ENCODE data around the gene CLRN1. TPM values are rescaled to one million over a fixed set of nuclear protein-coding genes. Genes with fewer than 3 reads are reported as not detected.

Gene CLRN1
- total and polyA plus RNA-seq, 10 donors, result not detected

- peaks cover 0 to 11% (median 0%) of the 10 kb centered on the region in 7 donors for H3K27me3 ChIP-seq (replicated peaks in 1 of 7)
- no peaks in the 10 kb centered on the region for H3K9me3 ChIP-seq
- intact Hi-C loops (cut with DNase I; ENCODE audit: low total_unique reads), result no loop called here
- no peak for DNase-seq
- H3K27ac ChIP-seq, result no peak overlapping the region
- TF ChIP-seq POLR2A (IDR thresholded peaks at IDR 0.05) (no peak), CTCF (IDR thresholded peaks at IDR 0.05 in 8 of 11, conservative IDR thresholded peaks at IDR 0.05 in 3 of 11) (no peak), POLR2AphosphoS5 (IDR thresholded peaks at IDR 0.05) (no peak)
- no peak overlapping the region for H3K4me3 ChIP-seq
- no peaks in the 10 kb centered on the region for H3K4me1 ChIP-seq
- 75 to 87% (median 81%) methylated on average over 3 of the region's 3 CpGs for WGBS, 5 donors
- no peaks in the 10 kb centered on the region for H3K36me3 ChIP-seq
Measured at GRCh38 chr3:150958683-150959082, 13.8 kb downstream of the CLRN1 start.

- no peak for DNase-seq
- no peak overlapping the region for H3K4me3 ChIP-seq
- H3K27ac ChIP-seq, result no peak overlapping the region
- intact Hi-C loops (cut with DNase I; ENCODE audit: low total_unique reads), result no loop called here
- 50 to 82% (median 53%) methylated on average over 6 of the region's 6 CpGs for WGBS, 5 donors
- H3K4me1 ChIP-seq, result no peaks in the 10 kb centered on the region
- no peaks in the 10 kb centered on the region for H3K9me3 ChIP-seq
- H3K36me3 ChIP-seq, result no peaks in the 10 kb centered on the region
- peaks cover 0 to 11% (median 0%) of the 10 kb centered on the region in 7 donors for H3K27me3 ChIP-seq (replicated peaks in 1 of 7)
- TF ChIP-seq POLR2AphosphoS5 (IDR thresholded peaks at IDR 0.05) (no peak), CTCF (IDR thresholded peaks at IDR 0.05 in 8 of 11, conservative IDR thresholded peaks at IDR 0.05 in 3 of 11) (no peak), POLR2A (IDR thresholded peaks at IDR 0.05) (no peak)
Measured at GRCh38 chr3:150956376-150956775, 16.2 kb downstream of the CLRN1 start.

GRCh38 chr3:150951923-150952322, 20.6 kb downstream of the CLRN1 start:
- no peaks in the 10 kb centered on the region for H3K9me3 ChIP-seq
- H3K27ac ChIP-seq, result no peak overlapping the region
- 92 to 97% (median 94%) methylated on average over 13 of the region's 13 CpGs for WGBS, 5 donors
- no peak for TF ChIP-seq POLR2A (IDR thresholded peaks at IDR 0.05)
- no peak for TF ChIP-seq CTCF (IDR thresholded peaks at IDR 0.05 in 8 of 11, conservative IDR thresholded peaks at IDR 0.05 in 3 of 11)
- TF ChIP-seq POLR2AphosphoS5 (IDR thresholded peaks at IDR 0.05), result no peak
- no peak for DNase-seq
- no peaks in the 10 kb centered on the region for H3K4me1 ChIP-seq
- no peaks in the 10 kb centered on the region for H3K27me3 ChIP-seq (replicated peaks in 1 of 7)
- H3K4me3 ChIP-seq, result no peak overlapping the region
- no peaks in the 10 kb centered on the region for H3K36me3 ChIP-seq
- intact Hi-C loops (cut with DNase I; ENCODE audit: low total_unique reads), result no loop called here

GRCh38 chr3:150945226-150946032, 27.1 kb downstream of the CLRN1 start:
- Histone ChIP-seq H3K9me3 (no peaks in the 10 kb centered on the region), H3K27ac (no peak overlapping the region), H3K4me3 (no peak overlapping the region), H3K36me3 (no peaks in the 10 kb centered on the region), H3K27me3 (replicated peaks in 1 of 7) (peaks cover 0 to 13% (median 0%) of the 10 kb centered on the region in 7 donors), H3K4me1 (no peaks in the 10 kb centered on the region)
- DNase-seq, result no peak
- WGBS, 5 donors, result 68 to 76% (median 72%) methylated on average over 3 of the region's 3 CpGs
- intact Hi-C loops (cut with DNase I; ENCODE audit: low total_unique reads), result no loop called here
- TF ChIP-seq POLR2A (IDR thresholded peaks at IDR 0.05) (no peak), CTCF (IDR thresholded peaks at IDR 0.05 in 8 of 11, conservative IDR thresholded peaks at IDR 0.05 in 3 of 11) (no peak), POLR2AphosphoS5 (IDR thresholded peaks at IDR 0.05) (no peak)
